GM11168 (cell line): Measurements from ENCODE around the gene RAPGEF6.

Experiments
- in situ Hi-C: fragments of 300-500 bp; cut with MboI; formaldehyde crosslinking; loops from one replicate; pipeline ENCODE4 v1.12.0; 2022; ENCODE audit warnings: low sequenced_read_pairs; ENCODE audit not compliant: unreplicated experiment

RAPGEF6 gene

DNA sequence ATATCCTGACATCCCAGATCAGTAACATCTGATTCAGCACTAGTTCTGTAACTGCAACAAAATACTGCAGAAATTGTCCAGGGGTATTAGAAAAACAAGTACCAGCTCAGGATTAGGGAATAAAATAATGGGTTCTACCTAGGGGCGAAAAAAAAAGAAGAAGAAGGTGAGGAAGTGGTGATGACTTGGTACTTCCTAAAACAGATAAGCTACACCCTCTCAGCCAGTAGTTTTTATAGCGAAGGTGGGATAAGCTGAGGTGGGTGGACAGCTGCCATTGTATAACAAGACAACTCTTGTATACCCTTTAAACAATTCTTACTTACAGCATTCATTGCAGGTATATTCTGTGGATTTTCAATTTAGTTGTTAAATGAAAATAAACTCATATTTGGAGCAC lies 19.1 kb downstream of the RAPGEF6 start:
- in situ Hi-C loops, result no loop called here

DNA sequence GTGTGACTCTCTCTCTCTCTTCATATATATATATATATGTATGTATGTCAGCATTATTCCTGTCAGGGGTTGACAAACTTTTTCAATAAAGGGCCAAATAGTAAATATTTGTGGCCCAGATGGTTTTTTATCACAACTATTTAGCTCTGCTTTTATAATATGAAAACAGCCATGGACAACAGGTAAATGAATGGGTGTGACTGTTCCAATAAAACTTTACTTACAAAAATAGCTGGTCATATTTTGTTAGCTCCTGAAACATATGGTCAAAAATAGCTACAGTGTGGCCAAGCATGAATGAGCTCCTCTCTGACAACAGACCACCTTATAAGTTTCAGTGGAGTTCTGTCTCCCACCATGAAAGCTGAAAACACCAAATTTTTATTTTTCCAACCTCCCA lies 21.6 kb downstream of the RAPGEF6 start:
- in situ Hi-C loops, result no loop called here

DNA sequence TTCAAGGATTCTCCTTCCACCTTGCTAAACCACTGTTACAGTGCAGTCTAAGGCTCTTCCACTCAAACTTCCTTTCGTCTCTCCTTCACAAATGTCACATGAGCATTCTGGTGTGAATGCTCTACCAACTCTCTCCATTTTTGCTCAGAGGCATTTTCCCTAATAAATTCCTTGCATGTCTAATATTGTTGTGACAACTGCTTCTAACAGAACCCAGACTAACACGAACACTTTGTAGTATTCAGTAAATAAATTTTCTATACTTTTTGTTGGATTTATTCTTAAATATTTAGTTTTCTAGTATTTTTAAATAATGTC lies 24.0 kb downstream of the RAPGEF6 start:
- in situ Hi-C loops, result no loop called here

DNA sequence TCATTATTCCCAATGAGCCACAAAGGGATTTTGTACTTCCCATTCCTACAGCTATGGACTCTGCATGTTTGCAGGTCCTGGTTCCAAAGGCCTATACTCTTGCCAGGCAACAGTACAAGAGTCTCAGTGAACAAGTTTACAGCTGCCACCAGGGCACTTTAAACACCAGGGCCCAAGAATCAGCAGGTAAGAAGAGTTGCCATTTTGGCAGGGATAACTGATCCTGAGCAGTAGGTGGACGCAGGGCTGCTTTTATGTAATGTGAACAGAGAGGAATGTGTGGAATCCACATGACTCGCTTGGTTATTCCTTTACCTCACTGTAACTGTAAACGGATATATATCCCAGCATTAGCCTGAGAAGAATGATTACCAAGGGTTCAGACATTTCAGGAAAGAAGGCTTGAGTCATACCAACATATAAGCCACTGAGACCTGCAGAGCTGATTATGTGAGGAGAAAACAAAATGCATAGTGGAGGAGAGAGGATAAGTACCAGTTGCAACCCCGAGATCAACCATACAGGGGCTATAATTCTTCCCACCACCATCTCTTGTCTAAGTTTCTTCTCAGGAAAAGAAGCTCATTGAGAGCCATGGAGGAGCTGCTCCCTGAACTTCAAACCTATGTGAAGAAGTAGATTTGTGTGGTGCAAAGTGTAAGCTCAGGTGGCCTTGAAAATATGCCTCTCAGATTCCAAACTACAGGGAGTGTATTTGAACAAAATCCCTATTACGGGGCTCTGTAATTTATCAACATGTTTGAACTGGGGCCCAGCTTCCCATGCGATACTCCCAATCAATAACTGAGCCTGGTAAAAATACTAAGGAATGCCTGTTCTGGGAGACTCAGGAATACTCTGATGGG lies 24.6 kb downstream of the RAPGEF6 start:
- in situ Hi-C loops, result no loop called here

DNA sequence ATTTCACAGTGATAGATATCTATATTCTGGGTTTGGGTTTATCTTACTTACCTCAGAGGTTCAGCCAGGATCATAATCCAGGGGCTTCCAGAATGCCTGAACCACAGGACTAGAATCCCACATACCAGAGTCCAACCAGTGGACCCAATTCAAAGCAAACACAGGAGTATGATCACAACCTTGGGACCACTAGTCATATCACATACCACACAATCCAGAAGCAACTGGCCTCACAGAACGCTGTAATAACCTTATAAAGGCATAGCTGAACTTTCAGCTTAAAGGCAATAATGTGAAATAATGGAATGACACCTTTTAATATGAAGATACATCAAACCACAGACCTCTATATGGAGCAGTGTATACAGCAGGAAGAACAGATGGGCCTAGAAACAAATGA lies 25.3 kb downstream of the RAPGEF6 start:
- in situ Hi-C loops, result no loop called here

DNA sequence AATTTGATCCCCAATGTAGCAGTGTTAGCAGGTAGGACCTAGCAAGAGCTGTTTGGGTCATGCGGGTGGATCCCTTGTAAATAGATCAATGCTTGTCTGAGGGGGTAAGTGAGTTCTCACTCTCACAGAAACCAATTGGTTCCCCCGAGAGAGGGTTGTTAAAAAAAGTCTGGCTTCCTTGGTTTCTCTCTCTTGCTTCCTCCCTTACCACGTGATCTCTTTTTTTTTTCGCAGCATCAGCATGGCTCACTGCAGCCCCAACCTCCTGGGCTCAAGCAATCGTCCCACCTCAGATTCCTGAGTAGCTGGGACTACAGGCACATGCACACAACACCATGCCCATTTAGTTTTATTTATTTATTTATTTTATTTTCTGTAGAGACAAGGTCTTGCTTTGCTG lies 26.4 kb downstream of the RAPGEF6 start:
- in situ Hi-C loops, result no loop called here

DNA sequence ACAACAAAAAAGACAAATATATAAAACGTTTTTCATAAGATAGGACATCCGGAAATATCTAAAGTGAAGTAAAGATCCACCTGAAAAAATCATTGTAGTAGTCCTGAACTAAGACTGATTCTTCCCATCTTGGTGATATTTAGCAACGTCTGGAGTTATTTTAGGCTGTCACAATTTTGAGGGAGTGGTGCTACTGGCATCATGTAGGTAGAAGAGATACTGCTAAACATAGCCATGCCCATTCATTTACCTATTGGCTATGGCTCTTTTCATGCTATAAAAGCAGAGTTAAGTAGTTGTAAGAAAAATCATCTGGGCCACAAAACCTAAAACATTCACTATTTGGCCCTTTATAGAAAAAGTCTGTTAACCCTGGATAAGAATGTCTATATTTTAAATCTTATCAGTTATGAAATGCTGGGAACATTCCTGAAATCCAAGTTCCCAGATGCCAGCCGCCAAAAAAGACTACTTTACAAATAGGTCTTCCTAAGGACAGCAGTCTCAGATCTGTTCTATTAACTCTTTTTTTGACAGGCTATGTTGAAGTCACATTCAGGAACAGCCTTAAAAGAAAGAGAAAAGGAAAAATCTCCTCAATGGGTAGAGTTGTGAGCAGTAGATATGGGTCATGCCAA lies 27.0 kb downstream of the RAPGEF6 start:
- in situ Hi-C loops, result no loop called here

DNA sequence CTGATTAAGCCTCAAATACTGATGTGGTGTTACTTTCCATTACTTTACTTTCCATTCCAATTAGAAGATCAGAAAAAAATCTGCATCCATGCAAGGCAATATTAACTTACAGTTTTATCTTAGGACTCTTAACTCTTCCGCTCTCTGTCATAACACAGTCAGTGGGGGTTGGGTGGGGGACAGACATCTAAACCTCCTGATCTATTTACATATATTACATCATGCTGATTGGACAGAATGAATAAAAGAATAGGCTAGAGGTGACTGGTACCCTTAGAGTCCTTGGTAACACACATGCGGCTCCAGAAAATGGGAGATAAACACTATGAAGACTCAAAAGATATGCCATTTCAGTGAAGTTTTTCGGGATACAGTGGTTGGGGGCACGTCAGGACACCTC lies 27.6 kb downstream of the RAPGEF6 start:
- in situ Hi-C loops, result no loop called here

DNA sequence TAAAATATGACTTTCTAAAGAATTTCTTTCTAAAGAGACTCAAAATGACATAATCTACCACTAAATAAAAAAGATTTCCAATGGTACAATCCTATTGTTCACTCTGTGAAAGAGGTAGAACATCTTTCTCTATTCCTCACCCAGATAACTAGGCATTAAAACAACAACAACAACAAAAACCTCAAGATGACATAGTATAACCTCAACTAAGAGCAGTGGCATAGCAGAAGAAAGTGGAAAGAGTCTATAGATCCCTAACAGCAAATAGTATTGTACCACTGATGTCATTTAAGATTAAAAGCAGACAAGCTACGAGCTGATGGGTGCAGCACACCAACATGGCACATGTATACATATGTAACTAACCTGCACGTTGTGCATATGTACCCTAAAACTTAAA lies 29.9 kb downstream of the RAPGEF6 start:
- in situ Hi-C loops, result no loop called here

DNA sequence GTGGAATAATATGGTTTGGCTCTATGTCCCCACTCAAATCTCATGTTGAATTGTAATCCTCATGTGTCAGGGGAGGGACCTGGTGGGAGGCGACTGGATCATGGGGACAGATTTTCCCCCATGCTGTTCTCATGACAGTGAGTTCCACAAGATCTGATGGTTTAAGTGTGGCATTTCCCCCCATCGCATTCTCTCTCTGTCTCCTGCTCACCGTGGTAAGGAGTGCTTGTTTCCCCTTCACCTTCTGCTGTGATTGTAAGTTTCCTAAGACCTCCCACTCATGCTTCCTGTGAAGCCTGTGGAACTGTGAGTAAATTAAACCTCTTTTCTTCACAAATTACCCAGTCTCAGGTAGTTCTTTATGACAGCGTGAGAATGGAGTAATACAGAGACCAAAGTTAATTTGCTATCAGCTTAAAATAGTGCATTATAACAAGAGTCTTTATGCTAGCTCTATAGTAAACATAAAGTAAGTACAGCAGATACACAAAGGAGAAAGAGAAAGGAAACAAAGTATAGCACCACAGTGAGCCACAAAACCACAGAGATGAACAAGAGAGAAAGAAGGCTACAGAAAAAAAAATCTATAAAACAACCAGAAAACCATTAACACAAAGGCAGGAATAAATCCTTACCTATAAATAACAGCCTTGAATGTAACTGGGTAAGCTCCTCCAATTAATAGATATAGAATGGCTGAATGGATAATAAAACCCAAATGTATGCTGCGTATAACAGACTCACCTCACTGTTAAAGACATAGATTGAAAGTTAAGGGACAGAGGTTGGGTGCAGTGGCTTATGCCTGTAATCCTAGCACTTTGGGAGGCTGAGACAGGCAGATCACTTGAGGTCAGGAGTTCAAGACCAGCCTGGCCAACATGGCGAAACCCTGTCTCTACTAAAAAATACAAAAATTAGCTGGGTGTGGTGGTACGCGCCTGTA lies 39.7 kb downstream of the RAPGEF6 start:
- in situ Hi-C loops, result no loop called here

DNA sequence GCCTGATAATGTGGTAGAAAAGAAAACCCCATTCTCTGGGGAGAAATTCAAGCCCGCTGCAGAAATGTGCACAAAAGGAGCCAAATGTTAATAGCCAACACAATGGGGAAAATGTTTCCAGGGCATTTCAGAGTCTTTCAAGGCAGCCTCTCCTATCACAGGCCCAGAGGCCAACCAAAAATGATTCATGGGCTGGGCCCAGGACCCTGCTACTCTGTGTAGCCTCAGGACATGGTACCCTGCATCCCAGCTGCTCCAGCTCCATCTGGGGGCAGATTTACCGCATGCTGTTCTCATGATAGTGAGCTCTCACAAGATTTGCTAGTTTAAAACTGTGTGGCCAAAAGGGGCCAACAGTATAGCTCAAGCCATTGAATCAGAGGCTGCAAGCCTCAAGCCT lies 41.1 kb downstream of the RAPGEF6 start:
- in situ Hi-C loops, result loop anchor here (5.0 kb wide), 1 partner anchor 418 kb away; the partner anchor contains the start of gene ACSL6

DNA sequence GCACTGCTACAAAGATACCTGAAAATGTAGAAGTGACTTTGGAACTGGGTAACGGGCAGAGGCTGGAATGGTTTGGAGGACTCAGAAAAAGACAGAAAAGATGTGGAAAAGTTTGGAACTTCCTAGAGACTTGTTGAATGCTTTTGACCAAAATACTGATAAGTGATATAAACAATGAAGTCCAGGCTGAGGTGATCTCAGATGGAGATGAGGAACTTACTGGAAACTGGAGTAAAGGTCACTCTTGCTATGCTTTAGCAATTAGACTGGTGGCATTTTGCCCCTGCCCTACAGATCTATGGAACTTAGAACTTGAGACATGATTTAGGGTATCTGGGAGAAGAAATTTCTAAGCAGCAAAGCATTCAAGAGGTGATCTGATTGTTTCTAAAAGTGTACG lies 41.6 kb downstream of the RAPGEF6 start:
- in situ Hi-C loops, result loop anchor here (5.0 kb wide), 1 partner anchor 419 kb away; the partner anchor contains the start of gene ACSL6

DNA sequence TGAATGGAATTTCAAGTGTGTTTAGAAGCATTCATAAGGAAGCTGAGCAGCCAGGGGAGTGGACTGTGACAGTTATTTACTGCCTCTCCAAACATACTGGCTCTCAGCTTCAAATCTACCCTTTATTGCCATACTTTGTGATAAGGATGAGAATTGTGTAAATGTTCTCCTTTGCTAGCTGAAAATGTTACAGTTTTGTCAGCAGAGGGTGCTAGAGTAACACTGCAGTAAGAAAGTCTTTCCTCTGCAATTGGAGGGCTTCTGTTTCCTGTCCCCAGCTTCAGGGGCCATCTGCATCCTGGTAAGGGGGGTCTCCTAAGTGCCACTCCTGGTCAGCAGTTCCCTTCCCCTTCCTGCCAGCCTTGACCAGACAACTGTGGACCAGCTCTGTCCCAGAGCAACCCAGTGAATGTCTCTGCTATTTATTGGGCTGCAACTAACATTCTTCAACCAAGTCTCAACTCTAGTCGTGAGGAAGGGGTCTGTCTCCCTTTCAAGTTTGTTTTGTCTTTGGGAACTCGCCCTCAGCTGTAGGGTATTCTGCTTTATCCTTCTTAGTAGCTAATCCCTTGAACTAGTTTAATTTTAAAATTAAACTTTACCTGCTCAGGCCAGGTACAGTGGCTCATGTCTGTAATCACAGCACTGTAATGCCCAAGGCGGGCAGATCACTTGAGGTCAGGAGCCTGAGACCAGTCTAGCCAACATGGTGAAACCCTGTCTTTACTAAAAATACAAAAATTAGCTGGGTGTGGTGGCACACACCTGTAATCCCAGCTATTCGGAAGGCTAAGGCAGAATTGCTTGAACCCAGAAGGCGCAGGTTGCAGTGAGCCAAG lies 45.3 kb downstream of the RAPGEF6 start:
- in situ Hi-C loops, result loop anchor here (5.0 kb wide), 1 partner anchor 423 kb away; the partner anchor contains the start of gene ACSL6

DNA sequence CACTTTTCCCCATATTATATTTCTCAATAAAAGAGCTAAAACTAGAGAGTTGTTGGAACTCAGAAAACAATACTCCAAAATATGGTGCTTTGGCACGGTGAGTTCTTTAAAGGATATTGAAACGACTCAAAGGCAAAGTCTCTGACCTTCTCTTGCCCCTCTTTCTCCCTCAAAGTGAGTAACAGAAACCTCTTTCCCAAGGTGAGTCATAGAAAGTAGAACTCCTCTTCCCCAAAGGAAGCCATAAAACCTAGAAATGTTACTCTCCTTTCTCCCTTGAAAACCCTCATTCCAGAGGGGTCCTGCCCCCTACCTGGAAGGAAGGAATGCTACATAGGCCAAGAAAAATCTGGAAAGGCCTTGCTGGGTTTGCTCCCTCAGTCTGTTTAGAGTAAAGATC lies 47.5 kb downstream of the RAPGEF6 start:
- in situ Hi-C loops, result no loop called here

DNA sequence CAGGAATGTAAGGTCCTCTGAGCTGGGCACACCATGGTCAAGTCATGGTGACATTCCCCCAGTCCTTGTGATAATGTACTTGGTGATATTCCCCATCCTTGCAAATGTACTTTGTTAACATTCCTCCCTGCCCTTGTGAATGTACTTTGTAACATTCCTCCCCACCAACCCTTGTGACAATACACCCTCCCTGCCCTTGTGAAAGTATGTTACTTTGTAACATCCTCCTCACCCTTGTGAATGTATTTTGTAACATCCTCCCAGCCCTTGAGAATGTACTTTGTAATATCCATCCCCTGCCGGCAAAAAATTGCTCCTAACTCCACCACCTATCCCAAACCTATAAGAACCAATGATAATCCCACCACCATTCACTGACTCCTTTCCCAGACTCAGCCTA lies 53.3 kb downstream of the RAPGEF6 start:
- in situ Hi-C loops, result no loop called here

DNA sequence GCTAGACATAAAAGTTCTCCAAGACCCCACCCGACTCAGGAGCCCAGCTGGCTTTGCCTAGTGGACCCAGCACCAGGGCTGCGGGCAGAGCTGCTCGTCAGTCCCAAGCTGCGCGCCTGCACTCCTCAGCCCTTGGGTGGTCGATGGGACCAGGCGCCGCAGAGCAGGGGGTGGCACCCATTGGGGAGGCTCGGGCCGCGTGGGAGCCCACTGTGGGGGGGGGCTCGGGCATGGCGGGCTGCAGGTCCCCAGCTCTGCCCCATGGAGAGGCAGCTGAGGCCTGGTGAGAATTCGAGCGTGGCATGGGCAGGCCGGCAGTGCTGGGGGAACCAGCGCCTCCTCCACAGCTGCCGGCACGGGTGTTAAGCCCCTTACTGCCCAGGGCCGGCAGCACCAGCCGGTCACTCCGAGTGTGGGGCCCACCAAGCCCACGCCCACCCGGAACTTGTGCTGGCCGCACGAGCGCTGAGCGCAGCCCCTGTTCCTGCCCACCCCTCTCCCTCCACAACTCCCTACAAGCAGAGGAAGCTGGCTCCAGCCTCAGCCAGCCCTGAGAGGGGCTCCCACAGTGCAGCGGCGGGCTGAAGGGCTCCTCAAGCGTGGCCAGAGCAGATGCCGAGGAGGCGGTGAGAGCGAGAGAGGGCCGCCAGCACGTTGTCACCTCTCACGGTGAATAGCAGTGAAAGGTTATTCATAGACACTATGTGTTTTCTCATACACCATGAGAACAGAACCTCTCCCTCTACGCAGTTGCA lies 54.9 kb downstream of the RAPGEF6 start:
- in situ Hi-C loops, result no loop called here

DNA sequence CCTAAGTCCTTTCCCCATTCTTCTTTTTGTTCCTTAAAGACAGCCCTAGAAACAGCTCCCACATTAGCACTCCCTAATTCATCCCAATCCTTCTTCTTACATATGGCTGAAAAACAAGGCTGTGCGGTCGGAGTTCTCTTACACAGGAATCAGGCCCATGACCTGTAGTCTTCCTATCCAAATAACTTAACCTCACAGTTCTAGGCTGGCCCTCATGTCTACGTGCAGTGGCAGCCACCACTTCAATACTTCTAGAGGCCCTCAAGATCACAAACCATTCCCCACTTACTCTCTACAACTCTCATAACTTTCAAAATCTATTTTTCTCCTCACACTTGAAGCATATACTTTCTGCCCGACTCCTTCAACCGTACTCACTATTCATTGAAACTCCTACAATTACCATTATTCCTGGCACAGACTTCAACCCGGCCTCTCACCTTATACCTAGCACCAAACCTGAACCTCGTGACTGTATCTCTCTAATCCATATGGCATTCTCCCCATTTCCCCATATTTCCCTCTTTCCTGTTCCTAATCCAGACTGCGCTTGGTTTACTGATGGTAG lies 59.3 kb downstream of the RAPGEF6 start:
- in situ Hi-C loops, result no loop called here

DNA sequence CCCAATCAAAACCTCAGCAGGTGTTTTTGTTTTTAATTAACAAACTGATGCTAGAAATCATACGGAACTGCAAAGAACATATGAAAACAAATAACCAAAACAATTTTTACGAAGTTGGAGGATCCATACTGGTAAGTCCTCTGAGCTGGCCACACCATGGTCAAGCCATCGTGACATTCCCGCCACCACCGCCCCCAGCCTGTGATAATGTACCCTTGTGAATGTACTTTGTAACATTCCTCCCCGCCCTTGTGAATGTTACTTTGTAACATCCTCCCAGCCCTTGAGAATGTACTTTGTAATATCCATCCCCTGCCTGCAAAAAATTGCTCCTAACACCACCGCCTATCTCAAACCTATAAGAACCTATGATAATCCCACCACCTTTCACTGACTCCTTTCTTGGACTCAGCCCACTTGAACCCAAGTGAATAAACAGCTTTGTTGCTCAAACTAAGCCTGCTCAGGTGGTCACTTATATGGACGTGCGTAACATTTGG lies 63.3 kb downstream of the RAPGEF6 start:
- in situ Hi-C loops, result no loop called here

DNA sequence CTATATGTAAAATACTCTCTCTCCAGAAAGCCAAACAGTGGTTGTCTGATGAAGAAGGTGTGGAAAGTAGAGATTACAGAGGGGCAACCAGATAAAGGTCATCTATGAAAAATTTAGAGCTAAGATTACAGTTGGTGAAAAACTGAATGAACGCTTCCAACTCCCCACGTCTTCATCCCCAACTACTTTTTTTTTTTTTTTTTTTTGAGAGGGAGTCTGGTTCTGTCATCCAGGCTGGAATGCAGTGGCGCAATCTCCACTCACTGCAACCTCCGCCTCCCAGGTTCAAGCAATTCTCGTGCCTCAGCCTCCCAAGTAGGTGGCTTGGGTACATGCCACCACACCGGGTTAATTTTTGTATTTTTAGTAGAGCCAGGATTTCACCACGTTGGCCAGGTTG lies 64.3 kb downstream of the RAPGEF6 start:
- in situ Hi-C loops, result no loop called here
